ENCODE measurements around the gene PLCD4. TPM values are rescaled to one million over a fixed set of nuclear protein-coding genes. Genes with fewer than 3 reads are reported as not detected.

Gene PLCD4
- total and polyA plus RNA-seq, 2 experiments from 2014 or later: 1.3 to 1.6 TPM

GRCh38 chr2:218679119-218679518 is 71.4 kb downstream of the PLCD4 start:
- Histone ChIP-seq H2AFZ (no peak overlapping the region), H3K9ac (no peak overlapping the region), H3K4me1 (ENCODE audit: insufficient read depth) (no peaks in the 10 kb centered on the region), H3K9me3 (ENCODE audit: low read depth) (no peaks in the 10 kb centered on the region), H3K4me2 (ENCODE audit: unreplicated experiment) (no peak overlapping the region), H3K27me3 (replicated peaks; ENCODE audit: insufficient read depth) (no peaks in the 10 kb centered on the region), H3K27ac (no peak overlapping the region), H4K20me1 (ENCODE audit: insufficient read depth) (no peaks in the 10 kb centered on the region), H3K9me2 (ENCODE audit: insufficient read depth) (no peaks in the 10 kb centered on the region), H3F3A (ENCODE audit: insufficient read depth) (no peaks in the 10 kb centered on the region), H3K4me3 (no peak overlapping the region), H3K79me2 (ENCODE audit: insufficient read depth) (no peaks in the 10 kb centered on the region), H3K36me3 (ENCODE audit: low read depth) (peaks cover 13% of the 10 kb centered on the region; the same call in 1 of the 2 replicates)
- in situ Hi-C loops (cut with MboI): no loop called here
- WGBS, 2 experiments (ENCODE audit: low coverage in 1 of 2, low lambda C conversion rate in 2 of 2, missing lambda C conversion rate in 2 of 2): 61 to 65% methylated on average over 4 of the region's 4 CpGs
- TF ChIP-seq EZH2phosphoT487 (IDR thresholded peaks at IDR 0.05; ENCODE audit: insufficient read depth, low read depth) (no peak), EZH2 (IDR thresholded peaks at IDR 0.05; ENCODE audit: insufficient read depth, poor library complexity, severe bottlenecking) (no peak)
- peak; percentile 54 for DNase-seq

- H3K36me3 ChIP-seq (ENCODE audit: low read depth): peaks cover 13% of the 10 kb centered on the region; the same call in 1 of the 2 replicates
- 78% methylated on average over 3 of the region's 3 CpGs for WGBS, 2 experiments (ENCODE audit: low coverage in 1 of 2, low lambda C conversion rate in 2 of 2, missing lambda C conversion rate in 2 of 2)
- H3K9me3 ChIP-seq (ENCODE audit: low read depth): no peaks in the 10 kb centered on the region
- no peak overlapping the region for H3K27ac ChIP-seq
- no peak overlapping the region for H3K4me2 ChIP-seq (ENCODE audit: unreplicated experiment)
- TF ChIP-seq EZH2 (IDR thresholded peaks at IDR 0.05; ENCODE audit: insufficient read depth, poor library complexity, severe bottlenecking) (no peak), EZH2phosphoT487 (IDR thresholded peaks at IDR 0.05; ENCODE audit: insufficient read depth, low read depth) (no peak)
- H3K9me2 ChIP-seq (ENCODE audit: insufficient read depth): no peaks in the 10 kb centered on the region
- no peaks in the 10 kb centered on the region for H4K20me1 ChIP-seq (ENCODE audit: insufficient read depth)
- H3F3A ChIP-seq (ENCODE audit: insufficient read depth): no peaks in the 10 kb centered on the region
- H3K79me2 ChIP-seq (ENCODE audit: insufficient read depth): no peaks in the 10 kb centered on the region
- no peak overlapping the region for H3K9ac ChIP-seq
- no peaks in the 10 kb centered on the region for H3K27me3 ChIP-seq (replicated peaks; ENCODE audit: insufficient read depth)
- no peak overlapping the region for H3K4me3 ChIP-seq
- in situ Hi-C loops (cut with MboI): no loop called here
- DNase-seq: no peak
- no peak overlapping the region for H2AFZ ChIP-seq
- H3K4me1 ChIP-seq (ENCODE audit: insufficient read depth): no peaks in the 10 kb centered on the region
Measured at GRCh38 chr2:218680061-218680460, 72.4 kb downstream of the PLCD4 start.

Small RNA genes lying within 50 kb of the gene (small RNA-seq; reads per million reads assigned to genes)
- gene RNU6-136P (ENCODE audit: low read depth, low replicate concordance): not detected

Other genes with a start within 250 kb of the PLCD4 start
- not detected in 2 replicates for gene SLC11A1, start 225.6 kb upstream of the PLCD4 start, total RNA-seq (2014; rRNA removed; shearing (Covaris generic))
- gene SLC11A1, start 225.6 kb upstream of the PLCD4 start, polyA plus RNA-seq (2016; fragmentation: Nextera tagmentation; extraction: Ambion mirVana): 0.13 and 0.16 TPM in 2 replicates
- 82.7 and 119 TPM in 2 replicates for gene CTDSP1, start 208.0 kb upstream of the PLCD4 start, total RNA-seq (2014; rRNA removed; shearing (Covaris generic))
- 28.5 and 31.0 TPM in 2 replicates for gene CTDSP1, start 208.0 kb upstream of the PLCD4 start, polyA plus RNA-seq (2016; fragmentation: Nextera tagmentation; extraction: Ambion mirVana)
- gene VIL1, start 188.8 kb upstream of the PLCD4 start, total RNA-seq (2014; rRNA removed; shearing (Covaris generic)): not detected in 2 replicates
- gene VIL1, start 188.8 kb upstream of the PLCD4 start, polyA plus RNA-seq (2016; fragmentation: Nextera tagmentation; extraction: Ambion mirVana): not detected in 2 replicates
- 6.6 and 6.7 TPM in 2 replicates for gene USP37, start 39.5 kb upstream of the PLCD4 start, total RNA-seq (2014; rRNA removed; shearing (Covaris generic))
- 5.0 and 5.1 TPM in 2 replicates for gene USP37, start 39.5 kb upstream of the PLCD4 start, polyA plus RNA-seq (2016; fragmentation: Nextera tagmentation; extraction: Ambion mirVana)
- gene CNOT9, start 39.1 kb upstream of the PLCD4 start, total RNA-seq (2014; rRNA removed; shearing (Covaris generic)): 65.8 and 84.2 TPM in 2 replicates
- 32.3 and 34.8 TPM in 2 replicates for gene CNOT9, start 39.1 kb upstream of the PLCD4 start, polyA plus RNA-seq (2016; fragmentation: Nextera tagmentation; extraction: Ambion mirVana)
- gene ZNF142, start 51.7 kb downstream of the PLCD4 start, total RNA-seq (2014; rRNA removed; shearing (Covaris generic)): 7.8 and 8.5 TPM in 2 replicates
- 6.6 and 11.5 TPM in 2 replicates for gene ZNF142, start 51.7 kb downstream of the PLCD4 start, polyA plus RNA-seq (2016; fragmentation: Nextera tagmentation; extraction: Ambion mirVana)
- gene BCS1L, start 51.8 kb downstream of the PLCD4 start, total RNA-seq (2014; rRNA removed; shearing (Covaris generic)): 30.9 and 56.1 TPM in 2 replicates
- gene BCS1L, start 51.8 kb downstream of the PLCD4 start, polyA plus RNA-seq (2016; fragmentation: Nextera tagmentation; extraction: Ambion mirVana): 39.9 and 44.2 TPM in 2 replicates
- gene RNF25, start 64.1 kb downstream of the PLCD4 start, total RNA-seq (2014; rRNA removed; shearing (Covaris generic)): 31.7 and 37.4 TPM in 2 replicates
- gene RNF25, start 64.1 kb downstream of the PLCD4 start, polyA plus RNA-seq (2016; fragmentation: Nextera tagmentation; extraction: Ambion mirVana): 37.8 and 41.1 TPM in 2 replicates
- gene STK36, start 64.2 kb downstream of the PLCD4 start, total RNA-seq (2014; rRNA removed; shearing (Covaris generic)): 17.5 and 24.5 TPM in 2 replicates
- gene STK36, start 64.2 kb downstream of the PLCD4 start, polyA plus RNA-seq (2016; fragmentation: Nextera tagmentation; extraction: Ambion mirVana): 19.2 and 22.2 TPM in 2 replicates
- gene TTLL4, start 102.9 kb downstream of the PLCD4 start, total RNA-seq (2014; rRNA removed; shearing (Covaris generic)): 5.5 and 9.1 TPM in 2 replicates
- gene TTLL4, start 102.9 kb downstream of the PLCD4 start, polyA plus RNA-seq (2016; fragmentation: Nextera tagmentation; extraction: Ambion mirVana): 7.3 and 7.7 TPM in 2 replicates
- gene CYP27A1, start 174.2 kb downstream of the PLCD4 start, total RNA-seq (2014; rRNA removed; shearing (Covaris generic)): 3.9 and 4.1 TPM in 2 replicates
- 2.9 and 3.7 TPM in 2 replicates for gene CYP27A1, start 174.2 kb downstream of the PLCD4 start, polyA plus RNA-seq (2016; fragmentation: Nextera tagmentation; extraction: Ambion mirVana)
- not detected in 2 replicates for gene PRKAG3, start 223.9 kb downstream of the PLCD4 start, total RNA-seq (2014; rRNA removed; shearing (Covaris generic))
- not detected in 2 replicates for gene PRKAG3, start 223.9 kb downstream of the PLCD4 start, polyA plus RNA-seq (2016; fragmentation: Nextera tagmentation; extraction: Ambion mirVana)

Measured in GM23248 (cell line).